Rectal smooth muscle tissue (tissue), 1 donor: ENCODE data around the gene BUB1B.

Source experiments
- H3K27ac ChIP-seq: one replicate; pipeline ENCODE4 v1.7.0; 2013; ENCODE audit warnings: low read depth, low read length, inconsistent platforms
- H3K27me3 ChIP-seq: one replicate; pipeline ENCODE4 v1.7.0; 2013; ENCODE audit warnings: low read length; ENCODE audit not compliant: control insufficient read depth, insufficient read depth
- H3K36me3 ChIP-seq: one replicate; pipeline ENCODE4 v1.7.0; 2013; ENCODE audit warnings: low read length; ENCODE audit not compliant: control insufficient read depth, insufficient read depth
- H3K4me1 ChIP-seq: one replicate; pipeline ENCODE4 v1.7.0; 2013; ENCODE audit warnings: low read length; ENCODE audit not compliant: control insufficient read depth, insufficient read depth
- H3K4me3 ChIP-seq: one replicate; pipeline ENCODE4 v1.7.0; 2013; ENCODE audit warnings: low read length
- H3K9ac ChIP-seq: one replicate; pipeline ENCODE4 v1.7.0; 2013; ENCODE audit warnings: low read length

BUB1B gene

DNA sequence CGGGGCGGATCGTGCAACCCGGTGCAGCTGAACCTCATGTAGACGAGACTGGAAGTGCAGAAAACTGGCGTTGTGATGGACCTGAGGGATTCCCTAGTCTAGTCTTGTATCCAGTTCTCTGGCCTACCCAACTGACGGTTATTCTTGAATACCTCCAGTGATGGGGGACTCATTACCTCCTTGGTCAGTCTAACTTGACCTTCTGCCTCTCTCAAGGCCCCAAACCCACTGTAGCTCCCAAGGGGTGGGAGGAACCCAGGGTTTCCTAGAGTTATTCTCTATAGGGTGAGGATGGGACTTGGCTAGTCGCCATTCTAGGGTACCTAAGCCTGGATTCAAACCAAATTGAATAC, 89.4 kb downstream of the BUB1B start:
- H3K27ac ChIP-seq, result no peak overlapping the region
- no peak overlapping the region for H3K4me3 ChIP-seq
- peaks cover 9% of the 10 kb centered on the region for H3K27me3 ChIP-seq

DNA sequence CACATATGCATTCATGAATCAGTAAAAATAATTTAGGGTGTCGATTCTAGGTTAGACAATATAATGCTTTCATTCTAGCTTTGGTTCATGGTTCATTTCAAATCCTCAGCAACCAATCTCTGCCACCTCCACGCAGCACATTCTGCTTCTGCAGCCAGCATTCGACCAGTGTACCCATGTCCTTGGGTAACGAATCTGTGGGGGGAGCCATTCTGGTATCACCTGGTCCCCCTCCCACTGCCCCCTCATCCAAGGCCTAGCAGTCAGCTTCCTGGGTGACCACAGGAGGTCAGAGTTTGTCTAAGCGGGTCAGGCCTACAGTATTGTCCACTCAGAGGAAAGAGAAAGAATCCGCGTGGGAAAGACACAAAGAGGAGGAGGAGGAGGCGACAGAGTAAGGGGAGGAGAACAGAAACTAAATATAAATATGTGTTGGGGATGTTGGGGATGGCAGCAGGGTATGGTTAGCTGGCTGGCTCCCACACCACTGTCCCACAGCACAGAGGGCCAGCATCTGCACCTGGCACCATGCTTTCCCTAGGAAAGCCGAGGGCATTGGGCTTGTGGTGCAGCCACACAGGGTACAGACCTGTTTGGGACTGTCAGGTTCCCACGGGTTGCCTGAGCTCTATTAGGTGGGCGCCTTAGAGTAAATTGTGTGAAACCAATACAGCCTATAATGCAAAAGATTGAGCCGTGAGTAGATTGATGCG, 90.1 kb downstream of the BUB1B start:
- Histone ChIP-seq H3K4me1 (peaks cover 5% of the 10 kb centered on the region), H3K36me3 (no peaks in the 10 kb centered on the region), H3K4me3 (no peak overlapping the region), H3K9ac (no peak overlapping the region), H3K27me3 (peaks cover 9% of the 10 kb centered on the region), H3K27ac (no peak overlapping the region)

More for the DNA sequence above, 89.4 kb downstream of the BUB1B start:
- peaks cover 5% of the 10 kb centered on the region for H3K4me1 ChIP-seq
- no peaks in the 10 kb centered on the region for H3K36me3 ChIP-seq
- H3K9ac ChIP-seq, result no peak overlapping the region

DNA sequence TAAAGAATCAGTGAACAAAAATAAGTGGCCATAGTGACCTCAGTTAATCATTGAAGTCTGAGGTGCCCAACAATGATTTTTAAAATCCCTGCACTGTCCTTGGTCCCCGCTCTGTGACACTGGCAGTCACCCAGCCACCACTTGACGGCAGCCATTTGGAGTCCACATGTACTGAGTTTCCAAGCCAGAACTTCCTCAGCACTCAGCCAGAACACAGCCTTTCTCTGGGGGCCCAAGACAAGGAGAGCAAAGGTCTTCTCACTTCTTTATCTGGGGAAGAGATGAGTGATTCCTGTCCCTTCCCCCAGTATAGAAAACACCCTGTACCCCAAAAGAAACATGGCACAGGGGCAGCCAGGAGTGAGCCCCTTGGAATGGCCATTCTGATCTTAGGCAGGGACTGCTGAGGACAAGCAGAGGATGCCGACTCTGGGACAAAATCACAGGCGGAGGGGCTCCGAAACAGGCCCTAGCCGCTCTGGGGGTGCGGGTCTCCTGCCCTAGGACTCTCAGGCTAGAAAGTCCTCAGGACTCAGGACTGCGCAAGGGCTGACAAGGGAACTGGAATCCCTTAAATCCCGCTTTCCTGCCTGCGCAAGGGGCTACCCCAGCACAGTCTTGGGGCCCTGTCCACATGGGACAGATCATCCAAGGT, 90.7 kb downstream of the BUB1B start:
- H3K4me1 ChIP-seq, result peaks cover 5% of the 10 kb centered on the region
- no peak overlapping the region for H3K27ac ChIP-seq
- H3K4me3 ChIP-seq, result no peak overlapping the region
- H3K9ac ChIP-seq, result no peak overlapping the region
- no peaks in the 10 kb centered on the region for H3K36me3 ChIP-seq
- H3K27me3 ChIP-seq, result peaks cover 9% of the 10 kb centered on the region

DNA sequence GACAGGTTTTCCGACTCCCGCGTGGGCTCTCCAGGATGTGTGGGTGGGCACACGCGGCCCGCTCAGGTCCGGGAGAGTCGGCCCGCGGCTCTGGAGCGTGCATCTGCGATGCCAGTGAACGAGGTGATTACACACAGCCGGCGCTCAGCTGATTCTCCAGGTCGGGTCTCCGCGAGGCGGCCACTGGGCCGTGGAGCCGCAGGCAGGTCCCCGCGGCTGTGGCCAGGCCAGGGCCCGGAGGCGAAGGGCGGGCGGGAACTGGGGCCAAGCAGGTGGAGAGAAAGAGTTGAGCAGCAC, 91.2 kb downstream of the BUB1B start:
- peaks cover 5% of the 10 kb centered on the region for H3K4me1 ChIP-seq
- H3K9ac ChIP-seq, result no peak overlapping the region
- no peak overlapping the region for H3K27ac ChIP-seq
- H3K27me3 ChIP-seq, result peaks cover 9% of the 10 kb centered on the region
- H3K36me3 ChIP-seq, result no peaks in the 10 kb centered on the region
- peak overlapping the region; percentile 69 for H3K4me3 ChIP-seq

DNA sequence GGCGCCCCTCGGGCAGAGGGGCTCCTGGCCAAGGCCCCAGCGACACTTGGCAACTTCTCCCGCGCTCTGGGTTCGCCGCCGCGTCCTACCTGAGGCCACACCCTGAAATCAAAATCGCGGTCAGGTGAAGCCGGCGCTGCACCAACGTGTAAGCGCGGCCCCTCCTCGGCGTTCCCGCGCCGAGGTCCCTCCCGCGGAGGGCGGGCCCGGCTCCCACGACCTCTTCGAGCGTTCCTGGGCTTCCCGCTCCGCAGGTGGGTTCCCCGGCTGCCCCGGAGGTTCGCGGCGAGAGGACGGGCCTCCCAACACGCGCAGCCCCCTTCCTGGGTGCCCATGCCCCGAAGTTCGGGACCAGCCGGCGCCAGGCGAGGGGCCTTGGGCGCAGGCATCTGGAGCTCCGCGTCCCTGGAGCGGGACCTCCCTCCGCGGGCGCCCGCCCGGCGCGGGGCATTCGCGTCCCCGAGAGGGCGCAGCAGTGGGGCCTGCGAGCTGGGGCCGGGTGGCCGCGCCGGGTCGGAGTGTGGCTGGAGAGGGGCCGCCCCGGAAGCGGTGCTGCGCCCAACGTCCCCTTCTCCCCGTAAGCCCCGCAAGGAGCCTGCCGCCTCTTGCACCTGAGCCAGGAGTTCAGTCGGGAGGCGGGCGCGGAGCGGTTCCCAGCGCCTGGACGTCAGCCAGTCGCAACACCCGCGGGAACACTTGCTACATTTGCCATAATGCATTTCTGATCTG, 91.7 kb downstream of the BUB1B start:
- Histone ChIP-seq H3K4me1 (peaks cover 5% of the 10 kb centered on the region), H3K36me3 (no peaks in the 10 kb centered on the region), H3K27me3 (peaks cover 9% of the 10 kb centered on the region), H3K27ac (no peak overlapping the region), H3K9ac (peak overlapping the region; percentile 27), H3K4me3 (peak overlapping the region; percentile 69)

DNA sequence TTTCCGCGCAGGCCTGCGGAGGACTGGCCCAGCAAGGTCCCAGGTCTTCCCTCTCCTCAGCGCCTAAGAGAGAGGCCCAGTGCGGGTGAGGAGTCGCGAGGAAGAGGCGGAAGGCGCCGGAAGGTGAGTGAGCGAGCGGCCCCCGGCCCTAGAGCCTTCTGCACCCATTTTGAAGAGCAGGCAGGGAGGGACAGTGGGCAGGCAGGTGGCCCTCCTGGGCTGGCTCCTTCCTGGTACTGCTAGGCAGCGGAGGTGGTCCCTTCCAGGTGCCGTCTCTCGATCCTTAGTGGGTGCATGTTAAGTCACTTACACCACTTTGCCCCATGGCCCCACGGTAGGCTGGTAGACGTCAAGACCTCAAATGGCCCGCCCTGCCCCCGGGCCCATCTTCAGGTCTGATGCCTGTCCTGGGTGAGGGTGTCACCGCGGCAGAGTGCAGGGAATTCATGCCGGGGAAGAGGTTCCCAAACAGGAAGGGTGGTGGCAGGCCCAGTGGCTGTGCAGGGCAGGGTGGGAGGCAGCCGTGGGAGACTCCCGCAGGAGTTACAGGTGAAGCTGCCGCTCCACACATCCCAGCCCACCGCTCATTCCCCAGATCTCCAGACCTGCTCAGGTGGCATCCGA, 92.4 kb downstream of the BUB1B start:
- Histone ChIP-seq H3K36me3 (no peaks in the 10 kb centered on the region), H3K4me3 (peak overlapping the region; percentile 69), H3K27me3 (peaks cover 9% of the 10 kb centered on the region), H3K9ac (peak overlapping the region; percentile 27), H3K4me1 (peaks cover 5% of the 10 kb centered on the region), H3K27ac (no peak overlapping the region)

DNA sequence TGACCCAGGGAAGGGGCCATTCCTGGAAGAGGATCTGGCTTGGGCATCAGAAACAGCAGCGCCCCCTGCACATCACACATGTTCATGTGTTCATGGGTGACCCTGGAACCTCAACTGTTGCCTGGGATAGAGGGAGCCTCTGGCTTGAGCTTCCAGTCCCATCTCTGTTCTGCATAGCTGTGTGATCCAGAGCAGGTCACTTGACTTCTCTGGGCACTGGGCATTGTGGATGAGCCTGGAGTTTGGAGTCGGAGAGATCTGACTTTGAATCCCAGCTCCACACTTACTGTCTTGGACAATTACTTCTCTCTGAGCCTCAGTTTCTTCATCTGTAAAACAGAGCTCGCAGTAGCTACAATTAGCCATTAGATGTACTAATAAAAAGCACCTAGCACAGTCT, 93.6 kb downstream of the BUB1B start:
- H3K27me3 ChIP-seq, result peaks cover 9% of the 10 kb centered on the region
- H3K4me3 ChIP-seq, result no peak overlapping the region
- peaks cover 5% of the 10 kb centered on the region for H3K4me1 ChIP-seq

DNA sequence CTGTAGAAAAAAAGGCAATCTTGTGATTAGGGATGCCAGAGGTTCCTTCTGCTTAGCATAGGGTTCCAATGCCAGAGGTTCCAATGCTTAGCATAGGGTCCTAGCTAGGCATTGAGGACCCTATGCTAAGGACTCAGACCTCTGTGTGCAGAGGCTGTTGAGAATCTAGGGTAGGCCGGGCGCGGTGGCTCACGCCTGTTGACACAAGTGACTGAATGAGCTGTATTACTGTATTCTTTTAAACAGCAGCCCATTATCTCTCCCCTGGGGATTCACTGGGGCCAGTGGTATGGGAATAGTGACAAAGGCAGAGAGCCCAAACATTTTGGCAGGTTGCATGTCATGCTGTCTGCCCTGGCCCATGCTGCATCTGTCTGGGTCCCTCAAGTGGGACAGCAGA, 94.2 kb downstream of the BUB1B start:
- H3K4me1 ChIP-seq, result peaks cover 5% of the 10 kb centered on the region
- H3K27ac ChIP-seq, result no peak overlapping the region
- H3K9ac ChIP-seq, result no peak overlapping the region
- no peaks in the 10 kb centered on the region for H3K36me3 ChIP-seq
- no peak overlapping the region for H3K4me3 ChIP-seq
- H3K27me3 ChIP-seq, result peaks cover 9% of the 10 kb centered on the region

More for the DNA sequence above, 93.6 kb downstream of the BUB1B start:
- Histone ChIP-seq H3K9ac (no peak overlapping the region), H3K27ac (no peak overlapping the region), H3K36me3 (no peaks in the 10 kb centered on the region)

DNA sequence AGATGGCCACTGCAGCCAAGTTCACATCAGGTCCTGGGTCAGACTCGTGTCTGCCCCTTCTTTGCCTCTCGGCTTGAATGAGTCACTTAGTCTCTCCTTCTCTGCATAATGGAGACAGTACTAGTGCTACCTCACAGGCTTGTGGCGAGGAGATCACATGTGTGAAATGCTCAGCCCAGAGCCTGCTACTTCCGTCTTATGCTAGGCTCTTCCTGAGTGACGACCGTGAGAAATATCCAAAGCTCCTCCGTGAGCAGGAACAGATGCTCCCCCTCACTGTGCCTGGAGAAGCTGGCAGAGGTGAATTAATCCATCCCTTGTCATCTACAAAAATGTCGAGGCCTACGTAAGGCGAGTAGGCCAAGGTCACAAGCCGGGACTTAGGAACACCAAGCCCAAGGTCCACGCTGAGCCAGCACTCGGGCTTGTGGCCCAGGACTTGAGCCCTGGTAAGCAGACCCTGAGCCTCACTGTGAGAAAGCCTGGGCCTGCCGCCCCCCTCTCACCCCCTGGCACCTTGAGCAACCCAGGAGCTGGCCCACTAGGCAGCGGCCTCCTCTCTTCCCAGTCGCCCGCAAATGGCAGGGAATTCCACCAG, 95.9 kb downstream of the BUB1B start:
- no peak overlapping the region for H3K27ac ChIP-seq
- no peak overlapping the region for H3K4me3 ChIP-seq
- no peaks in the 10 kb centered on the region for H3K36me3 ChIP-seq
- H3K27me3 ChIP-seq, result peaks cover 9% of the 10 kb centered on the region
- no peak overlapping the region for H3K9ac ChIP-seq
- H3K4me1 ChIP-seq, result peaks cover 5% of the 10 kb centered on the region

DNA sequence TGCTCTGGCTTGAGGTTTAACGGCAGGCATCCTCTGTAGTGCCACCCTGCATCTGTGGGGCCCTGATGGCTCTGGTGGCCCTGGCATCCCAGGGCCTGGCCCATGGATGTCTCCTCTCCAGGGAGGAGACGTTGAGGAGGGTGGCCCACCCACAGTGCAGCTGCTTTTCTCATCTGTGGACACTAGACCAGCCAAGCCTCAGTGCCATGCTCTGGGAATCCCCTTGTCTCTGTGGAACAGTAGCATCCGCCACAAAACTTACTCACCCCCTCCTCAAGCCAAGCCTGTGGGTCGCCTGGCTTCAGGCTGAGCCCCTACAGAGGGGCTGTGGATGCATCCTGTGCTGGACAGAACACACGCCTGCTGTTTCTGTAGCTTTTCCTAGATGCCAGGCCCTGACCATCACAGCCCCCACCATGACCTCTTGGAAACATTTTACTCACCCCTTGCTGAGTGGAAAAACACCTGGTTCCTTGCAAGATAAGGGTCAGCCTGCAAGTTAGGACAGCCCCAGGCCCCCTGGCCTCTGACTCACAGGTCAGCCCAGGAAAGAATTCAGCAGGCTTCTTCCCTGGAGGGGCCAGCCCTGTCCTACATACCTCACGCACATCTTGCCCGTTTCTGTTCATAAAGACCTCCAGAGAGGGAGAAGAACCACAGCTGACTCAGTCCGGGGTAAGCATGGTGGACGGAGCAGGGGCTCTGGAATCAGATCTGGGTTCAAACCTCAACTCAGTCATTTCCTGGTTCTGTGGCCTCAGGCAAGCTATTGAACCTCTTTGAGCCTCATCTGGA, 97.0 kb downstream of the BUB1B start:
- H3K27me3 ChIP-seq, result peaks cover 9% of the 10 kb centered on the region
- H3K36me3 ChIP-seq, result no peaks in the 10 kb centered on the region
- H3K4me1 ChIP-seq, result peaks cover 5% of the 10 kb centered on the region
- H3K4me3 ChIP-seq, result no peak overlapping the region
- no peak overlapping the region for H3K9ac ChIP-seq
- H3K27ac ChIP-seq, result no peak overlapping the region

DNA sequence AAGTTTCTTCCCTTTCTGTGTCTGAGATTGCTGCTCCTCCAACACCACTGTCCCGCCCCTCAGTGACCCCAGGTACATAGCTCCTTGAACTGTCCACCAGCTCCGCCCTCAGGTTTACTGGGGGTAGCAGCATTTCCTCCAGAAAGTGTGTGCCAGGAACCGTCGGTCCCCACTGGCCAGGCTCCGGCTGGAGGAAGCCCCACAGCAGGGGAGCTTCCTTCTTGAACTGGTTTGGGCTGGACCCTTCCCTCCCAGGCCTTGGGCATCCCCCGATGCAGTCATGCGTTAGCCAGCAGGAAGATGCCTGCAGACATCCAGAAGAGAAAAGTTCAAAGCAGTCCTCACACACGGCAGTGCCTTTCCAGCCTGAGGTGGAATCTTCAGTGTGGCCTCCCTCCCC, 97.7 kb downstream of the BUB1B start:
- H3K4me3 ChIP-seq, result no peak overlapping the region
- peaks cover 4% of the 10 kb centered on the region for H3K27me3 ChIP-seq
- no peaks in the 10 kb centered on the region for H3K4me1 ChIP-seq
- no peak overlapping the region for H3K27ac ChIP-seq
- no peaks in the 10 kb centered on the region for H3K36me3 ChIP-seq
- no peak overlapping the region for H3K9ac ChIP-seq

DNA sequence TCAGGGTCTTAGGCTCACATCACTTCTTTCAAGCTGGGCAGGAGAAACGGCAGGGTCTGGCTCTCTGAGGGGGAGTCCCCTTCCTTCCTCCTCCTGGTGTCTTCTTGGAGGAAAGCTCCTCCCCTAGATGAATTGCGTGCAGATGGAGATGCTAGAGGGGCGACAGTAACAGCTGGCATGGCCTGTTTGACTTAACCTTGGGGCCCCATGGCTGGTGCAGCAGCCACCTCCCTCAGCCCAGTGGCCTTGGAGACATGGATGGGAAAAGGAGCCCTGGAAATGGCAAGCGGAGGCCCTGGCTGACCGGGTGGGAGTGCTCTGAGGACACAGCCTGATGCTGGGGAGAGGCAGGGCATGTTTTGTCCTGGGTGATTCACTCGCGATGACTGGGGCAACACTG, 98.2 kb downstream of the BUB1B start:
- no peak overlapping the region for H3K4me3 ChIP-seq

More for the DNA sequence above, 98.2 kb downstream of the BUB1B start:
- H3K27ac ChIP-seq, result no peak overlapping the region
- H3K36me3 ChIP-seq, result no peaks in the 10 kb centered on the region
- no peak overlapping the region for H3K9ac ChIP-seq
- H3K27me3 ChIP-seq, result no peaks in the 10 kb centered on the region
- no peaks in the 10 kb centered on the region for H3K4me1 ChIP-seq
